Transverse colon (tissue), 4 donors: ENCODE measurements around the gene OR10T2. TPM values are rescaled to one million over a fixed set of nuclear protein-coding genes. Genes with fewer than 3 reads are reported as not detected.
"Not testable (repeated sequence)": the region's sequence is repeated elsewhere in the genome, so short reads cannot be mapped to it uniquely, and the experiment has no call there.

Experiments used
- DNase-seq: peaks from one replicate; pipeline ENCODE4 v3.0.0-alpha.2; 2019
- H3K27ac ChIP-seq, 4 donors: fragments of 200-600 bp; sonication (generic); 2 replicates each; pipeline ENCODE4 v1.5.1; 2016 to 2018; ENCODE audit warnings: inconsistent platforms in 4 of 4
- H3K27me3 ChIP-seq: fragments of 200-600 bp; sonication (generic); 2 replicates; pipeline ENCODE4 v1.5.1; 2017; ENCODE audit warnings: inconsistent platforms
- H3K36me3 ChIP-seq, 4 donors: fragments of 200-600 bp; sonication (generic); 2 replicates each; pipeline ENCODE4 v1.5.1; 2017 to 2019; ENCODE audit warnings: inconsistent platforms in 4 of 4
- H3K4me1 ChIP-seq, 4 donors: fragments of 200-600 bp; sonication (generic); 2 replicates each; pipeline ENCODE4 v1.5.1; 2017 to 2020; ENCODE audit warnings: inconsistent platforms in 4 of 4
- H3K4me3 ChIP-seq, 4 donors: fragments of 200-600 bp; sonication (generic); 1 replicate in 1 of 4; 2 replicates in 3 of 4; pipeline versions ENCODE4 v1.5.1 to v1.6.1; 2017 to 2019; ENCODE audit warnings: inconsistent platforms in 4 of 4
- H3K9me3 ChIP-seq, 2 donors: fragments of 200-600 bp; sonication (generic); 2 replicates each; pipeline ENCODE4 v1.5.1; 2017 to 2019; ENCODE audit warnings: inconsistent platforms in 2 of 2
- CTCF ChIP-seq, 5 experiments: fragments of 200-600 bp in 3 of 5; fragments of 450-650 bp in 2 of 5; sonication (generic) in 3 of 5; IDR thresholded peaks; 1 replicate in 2 of 5; 2 replicates in 3 of 5; pipeline ENCODE4 v1.5.1; 2016 to 2017; ENCODE audit warnings: antibody characterized with exemption in 5 of 5, inconsistent platforms in 3 of 5, mild to moderate bottlenecking in 2 of 5, moderate library complexity in 1 of 5
- EP300 ChIP-seq: sonication (generic); formaldehyde crosslinking; IDR thresholded peaks from one replicate; pipeline ENCODE4 v1.6.1; 2017; ENCODE audit warnings: antibody characterized with exemption, low read depth
- POLR2A ChIP-seq: fragments of 450-650 bp; IDR thresholded peaks from one replicate; pipeline ENCODE4 v1.6.1; 2016; ENCODE audit warnings: antibody characterized with exemption, mild to moderate bottlenecking, moderate library complexity
- POLR2AphosphoS5 ChIP-seq, 3 donors: sonication (generic); formaldehyde crosslinking; IDR thresholded peaks; one replicate each; pipeline ENCODE4 v1.6.1; 2016; ENCODE audit warnings: antibody characterized with exemption in 3 of 3
- WGBS, 2 donors: methylation state at CpG; one replicate each; pipeline ENCODE4 v1.1.5; 2018; ENCODE audit warnings: low coverage in 1 of 2; 5-methylcytosine and 5-hydroxymethylcytosine counted together
- in situ Hi-C, 4 donors: fragments of 200-750 bp; cut with MboI; loops; one replicate each; pipeline versions ENCODE4 v1.15.0 to v1.15.1; 2017; ENCODE audit warnings: low sequenced_read_pairs in 3 of 4, low pct_ligation_motif_present in 1 of 4, low pct_unique_long_range_greater_than_20kb in 1 of 4
- intact Hi-C: fragments of 100-400 bp; cut with DNase I; formaldehyde crosslinking; loops from one replicate; pipeline ENCODE4 v1.15.1; 2023; ENCODE audit warnings: low total_unique reads
- total RNA-seq, 4 donors: library from RNA; depleted of rRNA; stranded (reverse); fragments of >200 nt; gene quantifications; one replicate each; pipeline ENCODE4 v1.1.0, GENCODE V29; 2016

OR10T2 gene
- total RNA-seq, 4 donors from 2014 or later = not detected

GRCh38 chr1:158390331-158390730 lies 8.9 kb downstream of the OR10T2 start:
- Histone ChIP-seq H3K4me1 (no peaks in the 10 kb centered on the region), H3K9me3 (no peaks in the 10 kb centered on the region), H3K36me3 (no peaks in the 10 kb centered on the region), H3K27ac (no peak overlapping the region), H3K27me3 (no peaks in the 10 kb centered on the region), H3K4me3 (no peak overlapping the region)
- in situ Hi-C loops (no loop called here), intact Hi-C loops (no loop called here)
- DNase-seq = no peak
- no peak for TF ChIP-seq EP300
- TF ChIP-seq CTCF (IDR thresholded peaks at IDR 0.05) = no peak
- no peak for TF ChIP-seq POLR2AphosphoS5 (IDR thresholded peaks at IDR 0.05)
- no peak for TF ChIP-seq POLR2A
- WGBS, 2 donors = 25 to 45% methylated on average over 1 of the region's 1 CpG

DNA sequence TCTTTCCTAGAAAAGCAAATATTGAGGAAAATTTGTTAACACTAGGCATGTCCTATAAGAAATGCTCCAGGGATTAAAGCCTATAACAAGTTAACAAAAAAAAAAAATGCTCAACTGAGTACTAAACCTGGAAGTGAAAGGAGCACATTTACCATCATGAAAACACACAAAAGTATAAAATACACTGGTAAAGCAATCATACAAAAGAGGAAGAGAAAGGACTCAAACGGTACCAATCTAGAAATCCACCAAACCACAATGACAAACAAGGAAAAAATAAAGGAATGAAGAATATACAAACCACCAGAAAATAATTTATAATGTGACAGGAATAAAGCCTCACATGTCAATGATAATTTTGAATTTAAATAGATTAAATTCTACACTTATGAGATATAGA lies 24.4 kb downstream of the OR10T2 start:
- DNase-seq = no peak
- in situ Hi-C loops (no loop called here), intact Hi-C loops (no loop called here)
- no peaks in the 10 kb centered on the region for H3K36me3 ChIP-seq
- no peak overlapping the region for H3K27ac ChIP-seq
- peaks cover 4 to 10% of the 10 kb centered on the region in 2 donors for H3K9me3 ChIP-seq
- TF ChIP-seq EP300 (no peak), POLR2AphosphoS5 (IDR thresholded peaks at IDR 0.05) (no peak), POLR2A (no peak), CTCF (IDR thresholded peaks at IDR 0.05) (no peak)
- H3K27me3 ChIP-seq = no peaks in the 10 kb centered on the region
- no peaks in the 10 kb centered on the region for H3K4me1 ChIP-seq
- H3K4me3 ChIP-seq = no peak overlapping the region
- WGBS, 2 donors = 58 to 60% methylated on average over 1 of the region's 1 CpG

- in situ Hi-C loops, H3K27ac ChIP-seq, H3K36me3 ChIP-seq, H3K4me1 ChIP-seq, intact Hi-C loops, H3K27me3 ChIP-seq, H3K4me3 ChIP-seq, DNase-seq: not testable (repeated sequence)
- peaks cover 4 to 10% of the 10 kb centered on the region in 2 donors for H3K9me3 ChIP-seq
- WGBS, 2 donors = 96% methylated on average over 25 of the region's 25 CpGs; no CpG with 5 or more reads in 1 of the 2 donors
Measured at GRCh38 chr1:158374101-158374500, 25.2 kb downstream of the OR10T2 start.

DNA sequence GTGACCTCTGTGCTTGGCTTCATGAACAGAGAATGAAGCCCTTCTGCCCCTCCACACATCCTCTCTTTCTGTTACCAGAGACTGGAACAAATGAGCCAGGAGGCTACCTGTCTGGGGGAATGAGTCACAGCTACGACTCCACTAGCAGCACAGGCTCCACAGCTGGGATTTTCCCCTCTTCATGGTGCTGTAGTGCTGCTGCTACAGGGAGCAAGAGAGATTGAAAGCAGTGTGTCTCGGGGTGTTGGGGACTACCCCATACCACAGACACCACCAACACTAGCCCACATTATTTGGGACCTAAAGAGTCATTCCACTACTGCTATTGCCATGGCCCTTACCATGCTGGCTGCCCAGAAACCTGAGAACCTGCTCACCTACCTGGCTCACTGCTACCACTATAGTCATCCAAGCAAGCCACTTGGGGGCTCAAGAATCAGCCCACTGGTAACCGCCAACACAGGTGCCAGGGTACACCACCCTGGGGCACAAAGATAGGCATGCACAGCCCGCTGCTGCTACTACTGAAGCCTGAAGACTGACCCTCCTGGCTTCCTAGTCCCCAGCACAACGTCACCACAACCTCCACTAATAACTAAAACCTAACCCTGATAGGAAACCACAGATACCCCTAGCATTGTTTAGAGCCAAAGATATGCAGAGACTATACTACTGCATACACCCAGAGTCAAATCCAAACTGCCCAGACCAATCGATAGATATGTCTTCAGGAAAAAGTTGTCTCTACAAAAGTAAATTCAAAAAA lies 27.9 kb downstream of the OR10T2 start:
- intact Hi-C loops = no loop called here
- H3K27ac ChIP-seq = no peak overlapping the region
- H3K36me3 ChIP-seq = no peaks in the 10 kb centered on the region
- H3K27me3 ChIP-seq = no peaks in the 10 kb centered on the region
- 61 to 67% methylated on average over 1 to 6 of the region's 6 CpGs for WGBS, 2 donors
- H3K9me3 ChIP-seq = peaks cover 4 to 10% of the 10 kb centered on the region in 2 donors
- no peaks in the 10 kb centered on the region for H3K4me1 ChIP-seq
- TF ChIP-seq CTCF (IDR thresholded peaks at IDR 0.05) = no peak
- no peak for TF ChIP-seq EP300
- TF ChIP-seq POLR2A = no peak
- TF ChIP-seq POLR2AphosphoS5 (IDR thresholded peaks at IDR 0.05) = no peak
- DNase-seq = no peak
- in situ Hi-C loops = no loop called here
- no peak overlapping the region for H3K4me3 ChIP-seq

- in situ Hi-C loops = no loop called here
- Histone ChIP-seq H3K4me1 (no peaks in the 10 kb centered on the region), H3K27ac (no peak overlapping the region), H3K9me3 (peaks cover 0 to 4% of the 10 kb centered on the region in 2 donors), H3K27me3 (no peaks in the 10 kb centered on the region), H3K4me3 (no peak overlapping the region), H3K36me3 (no peaks in the 10 kb centered on the region)
- TF ChIP-seq CTCF (IDR thresholded peaks at IDR 0.05) (no peak), EP300 (no peak), POLR2AphosphoS5 (IDR thresholded peaks at IDR 0.05) (no peak), POLR2A (no peak)
- no peak for DNase-seq
- intact Hi-C loops = no loop called here
Measured at GRCh38 chr1:158366783-158367182, 32.5 kb downstream of the OR10T2 start.
